GM12878 (cell line): ENCODE data around the gene PC. TPM values are rescaled to one million over a fixed set of nuclear protein-coding genes. Genes with fewer than 3 reads are reported as not detected.
"Not testable (repeated sequence)": the region's sequence is repeated elsewhere in the genome, so short reads cannot be mapped to it uniquely, and the experiment has no call there.

ENCODE experiments used
- ATAC-seq: fragments of 200-7000 bp; cut with Tn5 transposase; 3 replicates; pipeline ENCODE4 v1.9.1; 2020; ENCODE audit warnings: mild to moderate bottlenecking, moderate library complexity
- BruUV-seq: library from RNA; stranded (reverse); fragments of 400-500 nt; replicated peaks from 2 replicates; lab custom pipeline; 2021; lab: Mats Ljungman, UMichigan
- CTCF ChIA-PET: fragments of 300-600 bp; sonication (Branson Sonifier 250); formaldehyde crosslinking; extraction: SDS; loops from one replicate; lab custom pipeline; 2021; ENCODE audit warnings: inconsistent platforms; lab: Yijun Ruan, JAX
- POLR2A ChIA-PET: fragments of 350-600 bp; formaldehyde crosslinking; extraction: SDS; loops from one replicate; lab custom pipeline; 2021; ENCODE audit warnings: inconsistent platforms; lab: Charles Lee
- RAD21 ChIA-PET: fragments of 300-600 bp; sonication (Branson Sonifier 250); formaldehyde crosslinking; loops from one replicate; lab custom pipeline; 2023; ENCODE audit warnings: antibody characterized with exemption; ENCODE audit not compliant: unreplicated experiment; lab: Charles Lee
- SMC1A ChIA-PET: fragments of 300-600 bp; sonication (Branson Sonifier 250); formaldehyde crosslinking; loops from one replicate; lab custom pipeline; 2023; ENCODE audit not compliant: unreplicated experiment, uncharacterized antibody; lab: Charles Lee
- DNase-seq: peaks from one replicate; pipeline ENCODE4 v3.0.0-alpha.2; 2011; ENCODE audit warnings: low read depth, low spot score
- FAIRE-seq: peaks from 3 replicates; lab custom pipeline; 2011; peaks lifted over from hg19 to GRCh38; lab: Jason Lieb, UNC
- H2AFZ ChIP-seq: 2 replicates; pipeline ENCODE4 v1.6.0; 2011; ENCODE audit warnings: low read depth, low read length, control low read depth; ENCODE audit not compliant: control insufficient read depth
- H3K27ac ChIP-seq: 2 replicates; pipeline ENCODE4 v1.5.1; 2011; ENCODE audit warnings: control low read depth; ENCODE audit not compliant: control insufficient read depth, insufficient read depth
- H3K27me3 ChIP-seq, 2 experiments: replicated peaks in 1 of 2; 2 replicates each; pipeline versions ENCODE4 v1.6.0 to v1.6.1; 2011; ENCODE audit warnings: low read length in 1 of 2; ENCODE audit not compliant: control insufficient read depth in 2 of 2, insufficient read depth in 2 of 2
- H3K36me3 ChIP-seq, 2 experiments: 2 replicates each; pipeline ENCODE4 v1.5.1; 2011; ENCODE audit warnings: low read length in 1 of 2; ENCODE audit not compliant: control insufficient read depth in 2 of 2, insufficient read depth in 2 of 2
- H3K4me1 ChIP-seq: 2 replicates; pipeline ENCODE4 v1.6.1; 2011; ENCODE audit warnings: mild to moderate bottlenecking, low read length, moderate library complexity, mixed read lengths; ENCODE audit not compliant: control insufficient read depth, insufficient read depth
- H3K4me2 ChIP-seq: 2 replicates; pipeline ENCODE4 v1.6.0; 2011; ENCODE audit warnings: control low read depth; ENCODE audit not compliant: control insufficient read depth, insufficient read depth
- H3K4me3 ChIP-seq: fragments of 200-600 bp; sonication (generic); 2 replicates; pipeline ENCODE4 v1.5.1; 2016
- H3K79me2 ChIP-seq: 2 replicates; pipeline ENCODE4 v1.6.0; 2011; ENCODE audit warnings: low read length; ENCODE audit not compliant: control insufficient read depth, insufficient read depth
- H3K9ac ChIP-seq: 2 replicates; pipeline ENCODE4 v1.8.0; 2011; ENCODE audit warnings: low read length, control low read depth, mixed read lengths; ENCODE audit not compliant: control insufficient read depth, insufficient read depth
- H3K9me3 ChIP-seq: replicated peaks from 3 replicates; pipeline ENCODE4 v1.5.1; 2011; ENCODE audit warnings: mild to moderate bottlenecking, low read length; ENCODE audit not compliant: control insufficient read depth, insufficient read depth
- H4K20me1 ChIP-seq: 2 replicates; pipeline ENCODE4 v1.6.0; 2011; ENCODE audit not compliant: control insufficient read depth, insufficient read depth
- CBFB ChIP-seq: IDR thresholded peaks from 2 replicates; pipeline ENCODE4 v1.6.1; 2016; ENCODE audit warnings: antibody characterized with exemption, low read depth
- CHD4 ChIP-seq: fragments of 200-600 bp; sonication (generic); IDR thresholded peaks from 2 replicates; pipeline ENCODE4 v1.6.1; 2016; ENCODE audit warnings: mild to moderate bottlenecking
- DPF2 ChIP-seq: fragments of 450-650 bp; IDR thresholded peaks from 2 replicates; pipeline ENCODE4 v1.6.1; 2017; ENCODE audit warnings: mild to moderate bottlenecking
- GATAD2B ChIP-seq: fragments of 450-650 bp; conservative IDR thresholded peaks from 2 replicates; pipeline ENCODE4 v1.6.1; 2017; ENCODE audit warnings: low read depth, mild to moderate bottlenecking, moderate library complexity
- IKZF2 ChIP-seq, 2 experiments: fragments of 450-650 bp; IDR thresholded peaks; 2 replicates each; pipeline ENCODE4 v1.6.1; 2017; ENCODE audit warnings: mild to moderate bottlenecking in 2 of 2, moderate library complexity in 2 of 2
- JUND ChIP-seq: IDR thresholded peaks from 2 replicates; pipeline ENCODE4 v1.6.1; 2012; ENCODE audit warnings: low read depth, mild to moderate bottlenecking, low read length, improper control_type of control experiment, moderate library complexity
- NFYB ChIP-seq: IDR thresholded peaks from 2 replicates; pipeline ENCODE4 v1.6.1; 2011; ENCODE audit warnings: low read depth, mild to moderate bottlenecking, low read length, improper control_type of control experiment, moderate library complexity; ENCODE audit not compliant: insufficient read depth
- NR2F1 ChIP-seq: fragments of 450-650 bp; conservative IDR thresholded peaks from 2 replicates; pipeline ENCODE4 v1.6.1; 2017; ENCODE audit warnings: mild to moderate bottlenecking
- PML ChIP-seq: IDR thresholded peaks from 2 replicates; pipeline ENCODE4 v1.6.1; 2012; ENCODE audit warnings: low read length, inconsistent platforms
- POLR2A ChIP-seq: IDR thresholded peaks from 2 replicates; pipeline ENCODE4 v1.6.1; 2011; ENCODE audit warnings: low read depth, mild to moderate bottlenecking, low read length
- YBX1 ChIP-seq: fragments of 450-650 bp; IDR thresholded peaks from 2 replicates; pipeline ENCODE4 v1.6.1; 2016; ENCODE audit warnings: antibody characterized with exemption
- ZNF207 ChIP-seq: fragments of 450-650 bp; IDR thresholded peaks from 2 replicates; pipeline ENCODE4 v1.6.1; 2014; ENCODE audit warnings: antibody characterized with exemption, mild to moderate bottlenecking, borderline replicate concordance
- ZNF384 ChIP-seq: IDR thresholded peaks from 2 replicates; pipeline ENCODE4 v1.6.1; 2012; ENCODE audit warnings: low read depth, mild to moderate bottlenecking, low read length, improper control_type of control experiment, borderline replicate concordance
- WGBS: methylation state at CpG from one replicate; pipeline ENCODE4 v1.1.6; 2016; ENCODE audit warnings: low lambda C conversion rate; ENCODE audit not compliant: insufficient replicate concordance, insufficient coverage; ENCODE audit errors: missing lambda C conversion rate; 5-methylcytosine and 5-hydroxymethylcytosine counted together
- in situ Hi-C: fragments of 300-500 bp; cut with MboI; formaldehyde crosslinking; loops from 9 replicates; pipeline ENCODE4 v1.14.3; 2018; ENCODE audit warnings: mixed read lengths
- intact Hi-C: fragments of 100-400 bp; cut with micrococcal nuclease; formaldehyde crosslinking; loops from one replicate; pipeline ENCODE4 v1.14.2; 2022; ENCODE audit not compliant: unreplicated experiment
- polyA plus RNA-seq, 11 experiments: library from polyadenylated mRNA; depleted of rRNA in 4 of 11; unstranded in 6 of 11; stranded (reverse) in 5 of 11; fragments of >200 nt; fragmentation: Nextera tagmentation in 4 of 11; fragmentation: Illumina TruSeq in 1 of 11; extraction: Ambion mirVana in 4 of 11; extraction: Trizol in 1 of 11; gene quantifications; 1 replicate in 1 of 11; 2 replicates in 10 of 11; pipeline versions ENCODE4 v1.2.1 to v1.2.3, GENCODE V29; 2011 to 2016; ENCODE audit warnings: inconsistent platforms in 2 of 11, missing spikeins in 2 of 11, low read depth in 1 of 11
- total RNA-seq, 4 experiments: library from RNA; depleted of rRNA in 3 of 4; stranded (reverse); fragments of >200 nt in 3 of 4; fragmentation: Illumina TruSeq in 1 of 4; extraction: Trizol in 1 of 4; gene quantifications; 2 replicates each; pipeline versions ENCODE4 v1.2.1 to v1.2.3, GENCODE V29; 2013 to 2021

The PC gene
- total and polyA plus RNA-seq, 10 of the 15 experiments (the other 5 are each of a cell fraction or from before 2014, with no cell fraction given) = 0.22 to 10.3 (median 4.5) TPM

- H3K4me3 ChIP-seq = no peak overlapping the region
- 41% methylated on average over 2 of the region's 2 CpGs for WGBS
- in situ Hi-C loops (no loop called here), intact Hi-C loops (no loop called here)
- H3K4me2 ChIP-seq = no peak overlapping the region
- no peaks in the 10 kb centered on the region for H3K27me3 ChIP-seq
- H3K4me1 ChIP-seq = no peaks in the 10 kb centered on the region
- ChIA-PET CTCF (no interaction called here), SMC1A (no interaction called here), POLR2A (no interaction called here), RAD21 (no interaction called here)
- no peaks in the 10 kb centered on the region for H3K79me2 ChIP-seq
- no peaks in the 10 kb centered on the region for H3K9me3 ChIP-seq
- BruUV-seq = no TSS peak
- no peak overlapping the region for H3K27ac ChIP-seq
- FAIRE-seq (no peak), DNase-seq (no peak), ATAC-seq (no peak)
- TF ChIP-seq PML (no peak), CBFB (no peak), IKZF2 (IDR thresholded peaks at IDR 0.05) (no peak), ZNF207 (no peak), YBX1 (no peak), DPF2 (no peak), NR2F1 (no peak), CHD4 (no peak), GATAD2B (no peak), ZNF384 (no peak), POLR2A (no peak), JUND (no peak)
- H2AFZ ChIP-seq = no peak overlapping the region
- no peaks in the 10 kb centered on the region for H4K20me1 ChIP-seq
- H3K9ac ChIP-seq = no peak overlapping the region
- H3K36me3 ChIP-seq = no peaks in the 10 kb centered on the region
Observed at GRCh38 chr11:66992041-66992440, 33.9 kb upstream of the PC start.

GRCh38 chr11:66989360-66989759 is 31.2 kb upstream of the PC start:
- H3K4me2 ChIP-seq, H4K20me1 ChIP-seq, H2AFZ ChIP-seq, H3K9ac ChIP-seq, H3K4me1 ChIP-seq, H3K36me3 ChIP-seq, RAD21 ChIA-PET, intact Hi-C loops, H3K27ac ChIP-seq, H3K4me3 ChIP-seq, H3K9me3 ChIP-seq, in situ Hi-C loops, POLR2A ChIA-PET, ATAC-seq, H3K27me3 ChIP-seq, H3K79me2 ChIP-seq, CTCF ChIA-PET, FAIRE-seq, DNase-seq, BruUV-seq: not testable (repeated sequence)
- SMC1A ChIA-PET = interaction anchor here (0.9 kb wide), 1 partner anchor 40 kb away, joined by 3 read pairs; no protein-coding TSS in a partner anchor
- peak; percentile 25; the same call in 1 of the 2 replicates for TF ChIP-seq NFYB
- WGBS = 62% methylated on average over 9 of the region's 9 CpGs

- H3K9me3 ChIP-seq, DNase-seq, POLR2A ChIA-PET, BruUV-seq, SMC1A ChIA-PET, H2AFZ ChIP-seq, H3K4me2 ChIP-seq, H4K20me1 ChIP-seq, H3K9ac ChIP-seq, H3K27ac ChIP-seq, CTCF ChIA-PET, intact Hi-C loops, H3K36me3 ChIP-seq, RAD21 ChIA-PET, H3K27me3 ChIP-seq, in situ Hi-C loops, H3K4me1 ChIP-seq, ATAC-seq, H3K4me3 ChIP-seq, H3K79me2 ChIP-seq, FAIRE-seq: not testable (repeated sequence)
- 67% methylated on average over 28 of the region's 28 CpGs for WGBS
Observed at GRCh38 chr11:66988741-66989140, 30.6 kb upstream of the PC start.
